ENCODE data around the gene DEPDC5. TPM values are rescaled to one million over a fixed set of nuclear protein-coding genes. Genes with fewer than 3 reads are reported as not detected.

The DEPDC5 gene
- total and polyA plus RNA-seq, 9 of the 15 experiments (the other 6 are each of a cell fraction or from before 2014, with no cell fraction given), result 2.3 to 12.3 (median 10.7) TPM

GRCh38 chr22:31919730-31920129 is 165.9 kb downstream of the DEPDC5 start (continued):
- TF ChIP-seq TSHZ1 (CRISPR knock-in tag; IDR thresholded peaks at IDR 0.05) (no peak), PHB2 (IDR thresholded peaks at IDR 0.05; ENCODE audit: low read depth) (no peak)

- Histone ChIP-seq H4K20me1 (replicated peaks; ENCODE audit: control insufficient read depth, insufficient read depth, low read length) (no peaks in the 10 kb centered on the region), H3K9me3 (replicated peaks; ENCODE audit: control insufficient read depth, insufficient read depth, low read depth, low read length) (no peaks in the 10 kb centered on the region), H3K4me2 (ENCODE audit: insufficient read depth, low read length) (no peak overlapping the region), H3K4me3 (no peak overlapping the region), H2AFZ (ENCODE audit: low read depth, low read length) (no peak overlapping the region), H3K27me3 (ENCODE audit: control insufficient read depth in 2 of 2, insufficient read depth in 2 of 2, low read length in 2 of 2) (no peaks in the 10 kb centered on the region), H3K9me1 (ENCODE audit: control insufficient read depth, insufficient read depth, low read length) (peaks cover 4% of the 10 kb centered on the region), H3K27ac (ENCODE audit: extremely low read depth, low read depth, low read length) (no peak overlapping the region), H3K36me3 (ENCODE audit: control insufficient read depth, insufficient read depth, low read length) (no peaks in the 10 kb centered on the region; the same call in 2 of the 3 replicates), H3K9ac (ENCODE audit: insufficient read depth in 1 of 2, low read depth in 2 of 2, low read length in 2 of 2) (no peak overlapping the region), H3K4me1 (replicated peaks in 1 of 2; ENCODE audit: control insufficient read depth in 2 of 2, insufficient read depth in 2 of 2, low read length in 2 of 2) (peaks cover 5 to 8% of the 10 kb centered on the region in 2 experiments; a peak in 4 of 5 replicates), H3K79me2 (ENCODE audit: control insufficient read depth, insufficient read depth, low read length) (no peaks in the 10 kb centered on the region)
- in situ Hi-C loops (cut with MboI), result no loop called here
- POLR2A ChIA-PET, result interaction anchor here (0.8 kb wide), 1 partner anchor 10 kb away, joined by 3 read pairs; no protein-coding TSS in a partner anchor
- no peak for DNase-seq (ENCODE audit: extremely low read depth in 1 of 4, low spot score in 3 of 4)
- no TSS peak for BruUV-seq (replicated peaks)
- 69% methylated on average over 3 of the region's 3 CpGs for WGBS (ENCODE audit: insufficient coverage, low coverage, missing lambda C conversion rate)
- no peak for FAIRE-seq
- CTCF ChIA-PET (ENCODE audit: low intra/inter-chr PET ratio), result no interaction called here
- no peak for ATAC-seq
- intact Hi-C loops (cut with micrococcal nuclease), result no loop called here
- TF ChIP-seq ZNF143 (CRISPR knock-in tag; IDR thresholded peaks at IDR 0.05) (no peak), KHSRP (IDR thresholded peaks at IDR 0.05) (no peak), POU5F1 (IDR thresholded peaks at IDR 0.05; ENCODE audit: borderline replicate concordance, low read depth, low read length, partially characterized antibody) (no peak), ZNF174 (CRISPR knock-in tag; IDR thresholded peaks at IDR 0.05) (no peak), ZBTB12 (CRISPR knock-in tag; IDR thresholded peaks at IDR 0.05) (no peak), ZNF197 (CRISPR knock-in tag; IDR thresholded peaks at IDR 0.05; ENCODE audit: low read depth) (no peak), SMARCB1 (IDR thresholded peaks at IDR 0.05; ENCODE audit: insufficient read length, low read depth) (no peak)
Observed at GRCh38 chr22:31920306-31920705, 166.5 kb downstream of the DEPDC5 start.

Measured in K562 (cell line).